GM23338 (cell line): ENCODE measurements around the gene AIRE. TPM values are rescaled to one million over a fixed set of nuclear protein-coding genes. Genes with fewer than 3 reads are reported as not detected.

Experiments used
- ATAC-seq: fragments of 200-7000 bp; cut with Tn5 transposase; 3 replicates; pipeline ENCODE4 v1.9.1; 2020
- DNase-seq: peaks from one replicate; pipeline ENCODE4 v3.0.0-alpha.2; 2015; ENCODE audit warnings: low spot score
- H2AFZ ChIP-seq: fragments of 200-600 bp; sonication (generic); 2 replicates; pipeline ENCODE4 v1.8.0; 2016; ENCODE audit warnings: antibody characterized with exemption, mild to moderate bottlenecking, moderate library complexity
- H3F3A ChIP-seq: fragments of 200-600 bp; sonication (generic); replicated peaks from 2 replicates; pipeline ENCODE4 v1.8.0; 2017; ENCODE audit warnings: antibody characterized with exemption, mixed run types, low read depth
- H3K27ac ChIP-seq: fragments of 200-600 bp; sonication (generic); 2 replicates; pipeline ENCODE4 v1.6.1; 2016; ENCODE audit warnings: low read depth
- H3K27me3 ChIP-seq: fragments of 200-600 bp; sonication (generic); 2 replicates; pipeline ENCODE4 v1.8.0; 2016; ENCODE audit warnings: mild to moderate bottlenecking, mixed run types, moderate library complexity; ENCODE audit not compliant: insufficient read depth
- H3K36me3 ChIP-seq: fragments of 200-600 bp; sonication (generic); 2 replicates; pipeline ENCODE4 v1.8.0; 2016; ENCODE audit warnings: mild to moderate bottlenecking; ENCODE audit not compliant: insufficient read depth
- H3K4me1 ChIP-seq: fragments of 200-600 bp; sonication (generic); 2 replicates; pipeline ENCODE4 v1.8.0; 2016; ENCODE audit warnings: mild to moderate bottlenecking, moderate library complexity; ENCODE audit not compliant: insufficient read depth
- H3K4me2 ChIP-seq: fragments of 200-600 bp; sonication (generic); 2 replicates; pipeline ENCODE4 v1.7.1; 2017; ENCODE audit warnings: mixed run types
- H3K4me3 ChIP-seq: fragments of 200-600 bp; sonication (generic); 2 replicates; pipeline ENCODE4 v1.6.1; 2016; ENCODE audit warnings: mixed run types
- H3K79me2 ChIP-seq: fragments of 200-600 bp; sonication (generic); replicated peaks from 2 replicates; pipeline ENCODE4 v1.8.0; 2017; ENCODE audit warnings: mild to moderate bottlenecking; ENCODE audit not compliant: insufficient read depth
- H3K9me2 ChIP-seq: fragments of 200-600 bp; sonication (generic); 2 replicates; pipeline ENCODE4 v1.8.0; 2017; ENCODE audit not compliant: insufficient read depth
- H4K20me1 ChIP-seq: fragments of 200-600 bp; sonication (generic); replicated peaks from 2 replicates; pipeline ENCODE4 v1.8.0; 2017; ENCODE audit warnings: mild to moderate bottlenecking; ENCODE audit not compliant: insufficient read depth
- H3K27ac Mint-ChIP-seq: 2 replicates; pipeline ENCODE4 v1.8.0; 2020; ENCODE audit warnings: inconsistent platforms, mild to moderate bottlenecking, moderate library complexity, mixed read lengths
- H3K27me3 Mint-ChIP-seq: 3 replicates; pipeline ENCODE4 v1.8.0; 2022; ENCODE audit warnings: low read depth, mild to moderate bottlenecking, moderate library complexity, mixed read lengths, inconsistent platforms; ENCODE audit not compliant: insufficient read depth, poor library complexity
- H3K36me3 Mint-ChIP-seq: 3 replicates; pipeline ENCODE4 v1.8.0; 2021; ENCODE audit warnings: low read depth, mild to moderate bottlenecking, inconsistent platforms, moderate library complexity, mixed read lengths
- H3K4me1 Mint-ChIP-seq: 3 replicates; pipeline ENCODE4 v1.8.0; 2020; ENCODE audit warnings: mild to moderate bottlenecking, inconsistent platforms, mixed read lengths
- H3K4me3 Mint-ChIP-seq: 3 replicates; pipeline ENCODE4 v1.8.0; 2021; ENCODE audit warnings: moderate library complexity, mild to moderate bottlenecking, inconsistent platforms, mixed read lengths
- H3K9me3 Mint-ChIP-seq: 3 replicates; pipeline ENCODE4 v1.8.0; 2020; ENCODE audit warnings: moderate library complexity, mild to moderate bottlenecking, inconsistent platforms, mixed read lengths
- CREB1 ChIP-seq: fragments of 250-450 bp; sonication (Bioruptor Pico); IDR thresholded peaks from 2 replicates; pipeline ENCODE4 v1.5.0; 2020; ENCODE audit warnings: low read depth, mild to moderate bottlenecking, moderate library complexity
- EZH2 ChIP-seq: fragments of 200-600 bp; sonication (generic); IDR thresholded peaks from one replicate; pipeline ENCODE4 v1.8.0; 2017; ENCODE audit warnings: antibody characterized with exemption, mild to moderate bottlenecking, low read depth; ENCODE audit not compliant: unreplicated experiment
- NANOG ChIP-seq: IDR thresholded peaks from 2 replicates; pipeline ENCODE4 v1.6.1; 2016; ENCODE audit warnings: antibody characterized with exemption, borderline replicate concordance
- POLR2AphosphoS5 ChIP-seq: IDR thresholded peaks from 2 replicates; pipeline ENCODE4 v1.6.1; 2016; ENCODE audit warnings: antibody characterized with exemption, low read depth
- STAT1 ChIP-seq: IDR thresholded peaks from one replicate; pipeline ENCODE4 v1.6.1; 2016; ENCODE audit warnings: antibody characterized with exemption; ENCODE audit not compliant: unreplicated experiment
- ZNF114 ChIP-seq: fragments of 250-450 bp; sonication (Bioruptor Pico); IDR thresholded peaks from 2 replicates; pipeline ENCODE4 v1.5.0; 2020; ENCODE audit warnings: mild to moderate bottlenecking, moderate library complexity
- polyA plus RNA-seq: library from polyadenylated mRNA; unstranded; fragments of >200 nt; fragmentation: Nextera tagmentation; extraction: Ambion mirVana; gene quantifications from 2 replicates; pipeline ENCODE4 v1.2.1, GENCODE V29; 2016
- total RNA-seq: library from RNA; depleted of rRNA; stranded (reverse); fragments of >200 nt; shearing (Covaris generic); gene quantifications from 2 replicates; pipeline ENCODE4 v1.2.3, GENCODE V29; 2014
- TF ChIP-seq, protein P1 (sequence below): IDR thresholded peaks from 2 replicates; pipeline ENCODE4 v1.6.1; 2016; ENCODE audit warnings: antibody characterized with exemption
- TF ChIP-seq, protein P2 (sequence below), 2 experiments: fragments of 200-600 bp in 1 of 2; sonication (generic) in 1 of 2; conservative IDR thresholded peaks; 2 replicates each; pipeline versions ENCODE4 v1.5.1 to v1.6.1; 2016 to 2017; ENCODE audit warnings: antibody characterized with exemption in 2 of 2, low read depth in 2 of 2, mild to moderate bottlenecking in 2 of 2, moderate library complexity in 1 of 2
- TF ChIP-seq, protein P3 (sequence below): fragments of 250-450 bp; sonication (Bioruptor Pico); IDR thresholded peaks from 2 replicates; pipeline ENCODE4 v1.5.0; 2020; ENCODE audit warnings: mild to moderate bottlenecking, moderate library complexity

The AIRE gene
- total and polyA plus RNA-seq, 2 experiments from 2014 or later = 0.10 TPM; not detected in 1

DNA sequence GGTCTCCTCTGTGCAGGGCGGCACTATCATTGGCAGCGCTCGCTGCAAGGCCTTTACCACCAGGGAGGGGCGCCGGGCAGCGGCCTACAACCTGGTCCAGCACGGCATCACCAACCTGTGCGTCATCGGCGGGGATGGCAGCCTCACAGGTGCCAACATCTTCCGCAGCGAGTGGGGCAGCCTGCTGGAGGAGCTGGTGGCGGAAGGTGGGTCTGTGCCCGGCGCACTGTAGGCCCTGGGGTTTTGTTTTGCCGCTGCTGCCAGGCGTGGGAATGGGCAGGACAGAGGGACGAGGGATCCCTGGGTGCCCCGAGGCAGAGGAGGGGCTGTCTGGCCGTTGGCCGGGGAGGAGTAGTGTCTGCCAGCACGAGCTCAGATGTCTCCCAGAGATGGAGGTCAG, 26.4 kb downstream of the AIRE start:
- Histone ChIP-seq H3K4me3 (no peak overlapping the region), H3K27me3 (no peaks in the 10 kb centered on the region), H2AFZ (no peak overlapping the region), H4K20me1 (no peaks in the 10 kb centered on the region), H3K9me2 (no peaks in the 10 kb centered on the region), H3K36me3 (no peaks in the 10 kb centered on the region), H3K79me2 (no peaks in the 10 kb centered on the region), H3K4me1 (no peaks in the 10 kb centered on the region), H3F3A (no peaks in the 10 kb centered on the region), H3K27ac (no peak overlapping the region), H3K4me2 (no peak overlapping the region)
- Mint-ChIP-seq H3K9me3 (no peaks in the 10 kb centered on the region), H3K27me3 (peaks cover 3% of the 10 kb centered on the region), H3K4me1 (peaks cover 2% of the 10 kb centered on the region; the same call in 1 of the 3 replicates), H3K36me3 (peaks cover 6% of the 10 kb centered on the region), H3K27ac (no peak overlapping the region), H3K4me3 (no peak overlapping the region)
- TF ChIP-seq POLR2AphosphoS5 (no peak), NANOG (no peak), ZNF114 (no peak), STAT1 (no peak), EZH2 (no peak), CREB1 (no peak)
- TF ChIP-seq, protein P1, sequence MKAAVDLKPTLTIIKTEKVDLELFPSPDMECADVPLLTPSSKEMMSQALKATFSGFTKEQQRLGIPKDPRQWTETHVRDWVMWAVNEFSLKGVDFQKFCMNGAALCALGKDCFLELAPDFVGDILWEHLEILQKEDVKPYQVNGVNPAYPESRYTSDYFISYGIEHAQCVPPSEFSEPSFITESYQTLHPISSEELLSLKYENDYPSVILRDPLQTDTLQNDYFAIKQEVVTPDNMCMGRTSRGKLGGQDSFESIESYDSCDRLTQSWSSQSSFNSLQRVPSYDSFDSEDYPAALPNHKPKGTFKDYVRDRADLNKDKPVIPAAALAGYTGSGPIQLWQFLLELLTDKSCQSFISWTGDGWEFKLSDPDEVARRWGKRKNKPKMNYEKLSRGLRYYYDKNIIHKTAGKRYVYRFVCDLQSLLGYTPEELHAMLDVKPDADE = no peak
- TF ChIP-seq, protein P2, sequence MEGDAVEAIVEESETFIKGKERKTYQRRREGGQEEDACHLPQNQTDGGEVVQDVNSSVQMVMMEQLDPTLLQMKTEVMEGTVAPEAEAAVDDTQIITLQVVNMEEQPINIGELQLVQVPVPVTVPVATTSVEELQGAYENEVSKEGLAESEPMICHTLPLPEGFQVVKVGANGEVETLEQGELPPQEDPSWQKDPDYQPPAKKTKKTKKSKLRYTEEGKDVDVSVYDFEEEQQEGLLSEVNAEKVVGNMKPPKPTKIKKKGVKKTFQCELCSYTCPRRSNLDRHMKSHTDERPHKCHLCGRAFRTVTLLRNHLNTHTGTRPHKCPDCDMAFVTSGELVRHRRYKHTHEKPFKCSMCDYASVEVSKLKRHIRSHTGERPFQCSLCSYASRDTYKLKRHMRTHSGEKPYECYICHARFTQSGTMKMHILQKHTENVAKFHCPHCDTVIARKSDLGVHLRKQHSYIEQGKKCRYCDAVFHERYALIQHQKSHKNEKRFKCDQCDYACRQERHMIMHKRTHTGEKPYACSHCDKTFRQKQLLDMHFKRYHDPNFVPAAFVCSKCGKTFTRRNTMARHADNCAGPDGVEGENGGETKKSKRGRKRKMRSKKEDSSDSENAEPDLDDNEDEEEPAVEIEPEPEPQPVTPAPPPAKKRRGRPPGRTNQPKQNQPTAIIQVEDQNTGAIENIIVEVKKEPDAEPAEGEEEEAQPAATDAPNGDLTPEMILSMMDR (conservative IDR thresholded peaks at IDR 0.05; ENCODE audit: low read depth in 2 of 2) = no peak
- TF ChIP-seq, protein P3, sequence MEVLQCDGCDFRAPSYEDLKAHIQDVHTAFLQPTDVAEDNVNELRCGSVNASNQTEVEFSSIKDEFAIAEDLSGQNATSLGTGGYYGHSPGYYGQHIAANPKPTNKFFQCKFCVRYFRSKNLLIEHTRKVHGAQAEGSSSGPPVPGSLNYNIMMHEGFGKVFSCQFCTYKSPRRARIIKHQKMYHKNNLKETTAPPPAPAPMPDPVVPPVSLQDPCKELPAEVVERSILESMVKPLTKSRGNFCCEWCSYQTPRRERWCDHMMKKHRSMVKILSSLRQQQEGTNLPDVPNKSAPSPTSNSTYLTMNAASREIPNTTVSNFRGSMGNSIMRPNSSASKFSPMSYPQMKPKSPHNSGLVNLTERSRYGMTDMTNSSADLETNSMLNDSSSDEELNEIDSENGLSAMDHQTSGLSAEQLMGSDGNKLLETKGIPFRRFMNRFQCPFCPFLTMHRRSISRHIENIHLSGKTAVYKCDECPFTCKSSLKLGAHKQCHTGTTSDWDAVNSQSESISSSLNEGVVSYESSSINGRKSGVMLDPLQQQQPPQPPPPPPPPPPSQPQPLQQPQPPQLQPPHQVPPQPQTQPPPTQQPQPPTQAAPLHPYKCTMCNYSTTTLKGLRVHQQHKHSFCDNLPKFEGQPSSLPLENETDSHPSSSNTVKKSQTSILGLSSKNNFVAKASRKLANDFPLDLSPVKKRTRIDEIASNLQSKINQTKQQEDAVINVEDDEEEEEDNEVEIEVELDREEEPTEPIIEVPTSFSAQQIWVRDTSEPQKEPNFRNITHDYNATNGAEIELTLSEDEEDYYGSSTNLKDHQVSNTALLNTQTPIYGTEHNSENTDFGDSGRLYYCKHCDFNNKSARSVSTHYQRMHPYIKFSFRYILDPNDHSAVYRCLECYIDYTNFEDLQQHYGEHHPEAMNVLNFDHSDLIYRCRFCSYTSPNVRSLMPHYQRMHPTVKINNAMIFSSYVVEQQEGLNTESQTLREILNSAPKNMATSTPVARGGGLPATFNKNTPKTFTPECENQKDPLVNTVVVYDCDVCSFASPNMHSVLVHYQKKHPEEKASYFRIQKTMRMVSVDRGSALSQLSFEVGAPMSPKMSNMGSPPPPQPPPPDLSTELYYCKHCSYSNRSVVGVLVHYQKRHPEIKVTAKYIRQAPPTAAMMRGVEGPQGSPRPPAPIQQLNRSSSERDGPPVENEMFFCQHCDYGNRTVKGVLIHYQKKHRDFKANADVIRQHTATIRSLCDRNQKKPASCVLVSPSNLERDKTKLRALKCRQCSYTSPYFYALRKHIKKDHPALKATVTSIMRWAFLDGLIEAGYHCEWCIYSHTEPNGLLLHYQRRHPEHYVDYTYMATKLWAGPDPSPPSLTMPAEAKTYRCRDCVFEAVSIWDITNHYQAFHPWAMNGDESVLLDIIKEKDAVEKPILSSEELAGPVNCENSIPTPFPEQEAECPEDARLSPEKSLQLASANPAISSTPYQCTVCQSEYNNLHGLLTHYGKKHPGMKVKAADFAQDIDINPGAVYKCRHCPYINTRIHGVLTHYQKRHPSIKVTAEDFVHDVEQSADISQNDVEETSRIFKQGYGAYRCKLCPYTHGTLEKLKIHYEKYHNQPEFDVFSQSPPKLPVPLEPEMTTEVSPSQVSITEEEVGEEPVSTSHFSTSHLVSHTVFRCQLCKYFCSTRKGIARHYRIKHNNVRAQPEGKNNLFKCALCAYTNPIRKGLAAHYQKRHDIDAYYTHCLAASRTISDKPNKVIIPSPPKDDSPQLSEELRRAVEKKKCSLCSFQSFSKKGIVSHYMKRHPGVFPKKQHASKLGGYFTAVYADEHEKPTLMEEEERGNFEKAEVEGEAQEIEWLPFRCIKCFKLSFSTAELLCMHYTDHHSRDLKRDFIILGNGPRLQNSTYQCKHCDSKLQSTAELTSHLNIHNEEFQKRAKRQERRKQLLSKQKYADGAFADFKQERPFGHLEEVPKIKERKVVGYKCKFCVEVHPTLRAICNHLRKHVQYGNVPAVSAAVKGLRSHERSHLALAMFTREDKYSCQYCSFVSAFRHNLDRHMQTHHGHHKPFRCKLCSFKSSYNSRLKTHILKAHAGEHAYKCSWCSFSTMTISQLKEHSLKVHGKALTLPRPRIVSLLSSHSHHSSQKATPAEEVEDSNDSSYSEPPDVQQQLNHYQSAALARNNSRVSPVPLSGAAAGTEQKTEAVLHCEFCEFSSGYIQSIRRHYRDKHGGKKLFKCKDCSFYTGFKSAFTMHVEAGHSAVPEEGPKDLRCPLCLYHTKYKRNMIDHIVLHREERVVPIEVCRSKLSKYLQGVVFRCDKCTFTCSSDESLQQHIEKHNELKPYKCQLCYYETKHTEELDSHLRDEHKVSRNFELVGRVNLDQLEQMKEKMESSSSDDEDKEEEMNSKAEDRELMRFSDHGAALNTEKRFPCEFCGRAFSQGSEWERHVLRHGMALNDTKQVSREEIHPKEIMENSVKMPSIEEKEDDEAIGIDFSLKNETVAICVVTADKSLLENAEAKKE = no peak
- DNase-seq = no peak
- no peak for ATAC-seq
